ENCODE results near the gene DCXR.

DNA sequence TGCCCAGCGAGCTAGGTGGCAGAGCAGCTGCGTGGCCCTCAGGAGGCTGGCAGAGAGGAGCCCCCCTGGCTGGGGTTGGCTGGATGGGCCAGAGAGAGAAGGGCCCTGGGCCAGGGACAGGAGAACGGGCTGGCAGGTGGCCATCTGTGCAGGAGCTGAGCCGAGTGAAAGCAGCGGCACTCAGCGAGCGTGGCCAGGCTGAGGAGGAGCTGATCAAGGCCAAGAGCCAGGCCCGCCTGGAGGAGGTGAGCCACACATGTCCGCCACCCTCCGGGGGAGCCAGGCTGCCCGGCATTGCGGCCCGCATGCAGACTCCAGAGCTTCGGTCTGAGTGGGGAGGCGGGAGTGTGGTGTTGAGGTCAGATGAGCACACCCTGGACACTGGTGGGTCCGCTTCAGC lies 8.1 kb downstream of the DCXR start:
- TF ChIP-seq, protein P1, sequence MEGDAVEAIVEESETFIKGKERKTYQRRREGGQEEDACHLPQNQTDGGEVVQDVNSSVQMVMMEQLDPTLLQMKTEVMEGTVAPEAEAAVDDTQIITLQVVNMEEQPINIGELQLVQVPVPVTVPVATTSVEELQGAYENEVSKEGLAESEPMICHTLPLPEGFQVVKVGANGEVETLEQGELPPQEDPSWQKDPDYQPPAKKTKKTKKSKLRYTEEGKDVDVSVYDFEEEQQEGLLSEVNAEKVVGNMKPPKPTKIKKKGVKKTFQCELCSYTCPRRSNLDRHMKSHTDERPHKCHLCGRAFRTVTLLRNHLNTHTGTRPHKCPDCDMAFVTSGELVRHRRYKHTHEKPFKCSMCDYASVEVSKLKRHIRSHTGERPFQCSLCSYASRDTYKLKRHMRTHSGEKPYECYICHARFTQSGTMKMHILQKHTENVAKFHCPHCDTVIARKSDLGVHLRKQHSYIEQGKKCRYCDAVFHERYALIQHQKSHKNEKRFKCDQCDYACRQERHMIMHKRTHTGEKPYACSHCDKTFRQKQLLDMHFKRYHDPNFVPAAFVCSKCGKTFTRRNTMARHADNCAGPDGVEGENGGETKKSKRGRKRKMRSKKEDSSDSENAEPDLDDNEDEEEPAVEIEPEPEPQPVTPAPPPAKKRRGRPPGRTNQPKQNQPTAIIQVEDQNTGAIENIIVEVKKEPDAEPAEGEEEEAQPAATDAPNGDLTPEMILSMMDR (IDR thresholded peaks at IDR 0.05): no peak
- TF ChIP-seq POLR2A (IDR thresholded peaks at IDR 0.05) (no peak), POLR2AphosphoS5 (IDR thresholded peaks at IDR 0.05) (no peak)

Data from sigmoid colon (tissue), 4 donors.